Mesenchymal stem cell (in vitro differentiated cells and primary cell): ENCODE measurements around the gene ATP9A.

Source experiments
- DNase-seq: peaks from one replicate; pipeline ENCODE4 v3.0.0-alpha.2; 2013
- H2AFZ ChIP-seq: one replicate; pipeline ENCODE4 v1.6.1; 2013; ENCODE audit warnings: low read depth, mild to moderate bottlenecking, control low read depth, inconsistent platforms, low read length, moderate library complexity
- H2AK5ac ChIP-seq: 2 replicates; pipeline ENCODE4 v1.6.1; 2013; ENCODE audit warnings: low read length, moderate library complexity, mild to moderate bottlenecking, inconsistent platforms; ENCODE audit not compliant: severe bottlenecking
- H2BK120ac ChIP-seq: one replicate; pipeline ENCODE4 v1.6.1; 2013; ENCODE audit warnings: low read depth, mild to moderate bottlenecking, inconsistent platforms, low read length, moderate library complexity
- H2BK12ac ChIP-seq, 2 experiments: one replicate each; pipeline ENCODE4 v1.6.1; 2013; ENCODE audit warnings: inconsistent platforms in 2 of 2, low read length in 2 of 2, mild to moderate bottlenecking in 2 of 2, moderate library complexity in 2 of 2, control low read depth in 1 of 2
- H2BK15ac ChIP-seq: one replicate; pipeline ENCODE4 v1.6.1; 2013; ENCODE audit warnings: mild to moderate bottlenecking, low read depth, inconsistent platforms; ENCODE audit not compliant: poor library complexity, severe bottlenecking
- H2BK5ac ChIP-seq: 2 replicates; pipeline ENCODE4 v1.6.1; 2013; ENCODE audit warnings: low read depth, mild to moderate bottlenecking, low read length, control low read depth, inconsistent platforms; ENCODE audit not compliant: poor library complexity, severe bottlenecking
- H3K14ac ChIP-seq, 2 experiments: one replicate each; pipeline ENCODE4 v1.6.1; 2013; ENCODE audit warnings: inconsistent platforms in 2 of 2, low read length in 2 of 2, control low read depth in 1 of 2, mild to moderate bottlenecking in 1 of 2, moderate library complexity in 1 of 2
- H3K18ac ChIP-seq, 2 experiments: one replicate each; pipeline ENCODE4 v1.6.1; 2013; ENCODE audit warnings: inconsistent platforms in 2 of 2, low read length in 2 of 2, control low read depth in 1 of 2, low read depth in 1 of 2, mild to moderate bottlenecking in 1 of 2
- H3K23ac ChIP-seq, 2 experiments: one replicate each; pipeline ENCODE4 v1.6.1; 2013; ENCODE audit warnings: inconsistent platforms in 2 of 2, low read length in 2 of 2, mild to moderate bottlenecking in 2 of 2, moderate library complexity in 2 of 2, control low read depth in 1 of 2
- H3K27ac ChIP-seq: 2 replicates; pipeline ENCODE4 v1.5.1; 2013; ENCODE audit warnings: mild to moderate bottlenecking, moderate library complexity, low read length, control low read depth, inconsistent platforms; ENCODE audit not compliant: poor library complexity, severe bottlenecking
- H3K27me3 ChIP-seq, 2 experiments: 2 replicates each; pipeline versions ENCODE4 v1.6.1 to v1.7.0; 2013; ENCODE audit warnings: low read length in 2 of 2, mild to moderate bottlenecking in 2 of 2, moderate library complexity in 2 of 2, control low read depth in 1 of 2, inconsistent platforms in 1 of 2; ENCODE audit not compliant: control insufficient read depth in 1 of 2, insufficient read depth in 1 of 2
- H3K36me3 ChIP-seq, 2 experiments: 2 replicates each; pipeline versions ENCODE4 v1.6.1 to v1.7.0; 2013; ENCODE audit warnings: low read length in 2 of 2, control low read depth in 1 of 2, inconsistent platforms in 1 of 2, low read depth in 1 of 2, mild to moderate bottlenecking in 1 of 2; ENCODE audit not compliant: insufficient read depth in 2 of 2, control insufficient read depth in 1 of 2
- H3K4ac ChIP-seq, 2 experiments: one replicate each; pipeline ENCODE4 v1.6.1; 2013; ENCODE audit warnings: inconsistent platforms in 2 of 2, low read length in 2 of 2, mild to moderate bottlenecking in 2 of 2, moderate library complexity in 2 of 2, control low read depth in 1 of 2, low read depth in 1 of 2
- H3K4me1 ChIP-seq: 2 replicates; pipeline ENCODE4 v1.6.1; 2013; ENCODE audit warnings: low read depth, low read length, control low read depth; ENCODE audit not compliant: control insufficient read depth, insufficient read depth
- H3K4me2 ChIP-seq: 2 replicates; pipeline ENCODE4 v1.6.1; 2013; ENCODE audit warnings: low read length, mild to moderate bottlenecking, inconsistent platforms; ENCODE audit not compliant: poor library complexity, severe bottlenecking
- H3K4me3 ChIP-seq, 2 experiments: 2 replicates each; pipeline versions ENCODE4 v1.5.1 to v1.7.0; 2013; ENCODE audit warnings: low read length in 2 of 2, mild to moderate bottlenecking in 2 of 2, control low read depth in 1 of 2, low read depth in 1 of 2; ENCODE audit not compliant: insufficient read depth in 1 of 2
- H3K79me1 ChIP-seq: replicated peaks from 2 replicates; pipeline ENCODE4 v1.6.1; 2013; ENCODE audit warnings: mild to moderate bottlenecking, control low read depth, low read length, inconsistent platforms; ENCODE audit not compliant: poor library complexity, severe bottlenecking
- H3K9ac ChIP-seq: 2 replicates; pipeline ENCODE4 v1.7.0; 2013; ENCODE audit warnings: mild to moderate bottlenecking, low read length, moderate library complexity
- H3K9me3 ChIP-seq: 2 replicates; pipeline ENCODE4 v1.7.0; 2013; ENCODE audit warnings: mild to moderate bottlenecking, low read length; ENCODE audit not compliant: control insufficient read depth
- H4K8ac ChIP-seq: one replicate; pipeline ENCODE4 v1.6.1; 2013; ENCODE audit warnings: inconsistent platforms, mild to moderate bottlenecking, low read length, moderate library complexity
- H4K91ac ChIP-seq: one replicate; pipeline ENCODE4 v1.6.1; 2013; ENCODE audit warnings: mild to moderate bottlenecking, low read length, inconsistent platforms
- whole genome bisulfite sequencing: methylation state at CpG from one replicate; pipeline ENCODE4 v1.1.7; 2013; ENCODE audit warnings: mixed read lengths; 5-methylcytosine and 5-hydroxymethylcytosine counted together

The ATP9A gene

DNA sequence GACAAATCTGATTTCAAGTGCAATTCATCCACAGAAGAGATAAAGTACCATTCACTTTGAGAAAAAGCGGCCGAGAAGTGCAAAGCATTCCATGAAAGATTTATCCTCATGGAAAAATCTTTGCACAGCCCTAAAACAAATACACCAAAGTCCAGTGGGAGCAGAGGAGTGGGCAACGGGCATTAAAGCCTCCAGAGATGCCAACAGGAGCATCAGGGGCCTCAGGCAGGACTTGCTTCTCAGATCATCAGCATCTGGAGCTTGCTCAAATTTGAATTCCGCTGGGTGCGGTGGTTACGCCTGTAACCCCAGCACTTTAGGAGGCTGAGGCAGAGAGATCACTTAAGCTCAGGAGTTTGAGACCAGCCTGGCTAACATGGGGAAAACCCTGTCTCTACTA lies 115.0 kb downstream of the ATP9A start:
- Histone ChIP-seq H2BK120ac (no peak overlapping the region), H2BK5ac (no peak overlapping the region), H3K27ac (no peak overlapping the region)

DNA sequence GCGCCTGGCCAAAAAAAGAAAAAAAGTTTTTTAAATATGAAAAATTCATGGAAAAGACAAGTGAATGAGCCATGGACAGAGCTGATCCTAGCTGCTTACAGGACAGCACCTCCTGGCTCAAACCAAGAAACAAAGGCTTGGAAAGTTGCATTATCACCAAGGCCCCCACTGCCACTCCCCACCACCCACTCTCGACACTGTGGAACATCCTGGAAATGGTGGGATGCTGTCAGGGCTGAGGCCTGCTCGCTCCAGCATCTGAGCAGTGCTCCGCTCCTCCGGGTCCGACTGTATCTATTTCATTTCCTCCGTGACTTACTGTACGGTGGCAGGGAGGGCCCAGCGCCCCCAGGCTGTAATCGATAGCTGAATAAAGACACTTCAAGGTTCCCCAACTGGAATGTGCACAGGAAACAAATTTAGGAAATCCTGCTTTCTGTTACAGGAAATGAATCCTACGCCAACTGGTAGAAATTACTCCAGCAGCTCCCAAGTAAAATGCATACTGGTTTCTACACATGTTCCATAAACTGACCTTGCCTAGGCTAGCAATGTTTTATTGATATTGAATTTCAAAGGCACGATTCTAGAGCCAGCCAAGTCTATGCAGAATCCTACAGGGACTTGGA lies 116.2 kb downstream of the ATP9A start:
- H3K27ac ChIP-seq, result no peak overlapping the region
- no peak overlapping the region for H2BK5ac ChIP-seq

More for the DNA sequence above, 115.0 kb downstream of the ATP9A start:
- no peak overlapping the region for H4K91ac ChIP-seq
- H3K4me3 ChIP-seq, result no peak overlapping the region
- H3K36me3 ChIP-seq, result peaks cover 12 to 60% of the 10 kb centered on the region in 2 experiments
- H2AK5ac ChIP-seq, result no peak overlapping the region
- peaks cover 4% of the 10 kb centered on the region for H3K4me1 ChIP-seq
- no peaks in the 10 kb centered on the region for H3K27me3 ChIP-seq
- 96% methylated on average over 6 of the region's 6 CpGs for WGBS
- no peak overlapping the region for H3K4me2 ChIP-seq
- no peak overlapping the region for H2BK12ac ChIP-seq
- H3K9ac ChIP-seq, result no peak overlapping the region
- H3K14ac ChIP-seq, result no peak overlapping the region
- H2AFZ ChIP-seq, result no peak overlapping the region
- H3K79me1 ChIP-seq, result peaks cover 4% of the 10 kb centered on the region
- H3K9me3 ChIP-seq, result no peaks in the 10 kb centered on the region
- H3K23ac ChIP-seq, result no peak overlapping the region
- DNase-seq, result no peak
- H3K4ac ChIP-seq, result no peak overlapping the region
- no peak overlapping the region for H4K8ac ChIP-seq
- no peak overlapping the region for H2BK15ac ChIP-seq
- no peak overlapping the region for H3K18ac ChIP-seq

DNA sequence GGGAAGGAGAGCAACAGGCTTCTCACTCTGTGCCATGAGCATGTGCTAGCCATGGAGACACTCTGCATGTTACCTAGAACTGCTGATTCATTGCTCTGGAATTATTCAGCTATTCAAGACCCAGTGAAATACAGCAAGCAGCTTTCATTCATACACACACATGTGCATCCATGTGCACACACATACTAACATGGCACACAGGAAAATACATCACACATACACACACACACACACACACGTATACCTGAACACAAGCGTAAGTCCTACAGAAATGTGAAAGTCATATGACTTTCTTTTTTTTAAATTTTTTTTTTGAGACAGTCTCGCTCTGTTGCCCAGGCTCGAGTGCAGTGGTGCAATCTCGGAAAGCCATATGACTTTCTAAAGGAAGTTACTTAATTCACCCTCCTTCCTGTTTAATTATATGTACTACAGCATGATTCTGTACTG lies 117.5 kb downstream of the ATP9A start:
- Histone ChIP-seq H3K27ac (peak overlapping the region; percentile 71), H2AFZ (no peak overlapping the region), H3K4me3 (no peak overlapping the region), H3K14ac (no peak overlapping the region), H2BK120ac (peak overlapping the region; percentile 64), H3K9me3 (no peaks in the 10 kb centered on the region), H2BK5ac (no peak overlapping the region), H4K8ac (peak overlapping the region; percentile 71), H3K18ac (peak overlapping the region; percentile 59 to 61), H3K4me2 (peak overlapping the region; percentile 29), H2BK12ac (peak overlapping the region; percentile 56 to 75), H3K4ac (peak overlapping the region; percentile 32 to 38), H3K9ac (no peak overlapping the region), H3K23ac (no peak overlapping the region), H2BK15ac (peak overlapping the region; percentile 38), H3K79me1 (peaks cover 5% of the 10 kb centered on the region), H3K27me3 (no peaks in the 10 kb centered on the region), H4K91ac (no peak overlapping the region), H3K36me3 (peaks cover 0 to 50% of the 10 kb centered on the region in 2 experiments), H3K4me1 (peaks cover 2% of the 10 kb centered on the region), H2AK5ac (no peak overlapping the region)
- whole genome bisulfite sequencing, result 43% methylated on average over 5 of the region's 5 CpGs
- DNase-seq, result peak; percentile 83

More for the DNA sequence above, 116.2 kb downstream of the ATP9A start:
- Histone ChIP-seq H3K36me3 (peaks cover 4 to 57% of the 10 kb centered on the region in 2 experiments), H2AK5ac (peak overlapping the region; percentile 57), H2BK12ac (peak overlapping the region in 1 of 2 experiments; percentile 17), H3K14ac (no peak overlapping the region), H4K8ac (peak overlapping the region; percentile 78), H3K4me2 (no peak overlapping the region), H3K4me1 (peaks cover 4% of the 10 kb centered on the region), H3K18ac (peak overlapping the region in 1 of 2 experiments; percentile 52), H3K23ac (no peak overlapping the region), H2BK15ac (no peak overlapping the region), H3K9ac (no peak overlapping the region), H3K27me3 (no peaks in the 10 kb centered on the region), H3K4ac (peak overlapping the region in 1 of 2 experiments; percentile 4), H2AFZ (no peak overlapping the region), H3K79me1 (peaks cover 4% of the 10 kb centered on the region), H3K4me3 (no peak overlapping the region), H4K91ac (no peak overlapping the region), H3K9me3 (no peaks in the 10 kb centered on the region), H2BK120ac (no peak overlapping the region)
- DNase-seq, result no peak
- WGBS, result 92% methylated on average over 11 of the region's 12 CpGs

DNA sequence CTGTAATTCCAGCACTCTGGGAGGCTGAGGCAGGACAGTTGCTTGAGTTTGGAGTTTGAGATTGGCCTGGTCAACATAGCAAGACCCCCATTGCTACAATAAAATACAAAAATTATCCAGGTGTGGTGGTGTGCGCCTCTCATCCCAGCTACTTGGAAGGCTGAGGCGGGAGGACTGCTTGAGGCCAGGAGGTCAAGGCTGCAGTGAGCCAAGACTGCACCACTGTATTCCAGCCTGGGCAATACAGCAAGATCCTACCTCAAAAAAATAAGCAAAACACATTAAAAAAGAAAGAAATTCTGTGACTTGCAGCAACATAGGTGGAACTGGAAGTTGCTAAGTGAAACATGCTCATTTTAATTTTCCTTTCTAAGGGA lies 119.6 kb downstream of the ATP9A start:
- Histone ChIP-seq H2BK5ac (no peak overlapping the region), H3K79me1 (peaks cover 3% of the 10 kb centered on the region), H4K91ac (no peak overlapping the region), H3K14ac (no peak overlapping the region), H2BK120ac (no peak overlapping the region), H3K36me3 (peaks cover 0 to 38% of the 10 kb centered on the region in 2 experiments), H3K4ac (no peak overlapping the region), H3K4me1 (peaks cover 2% of the 10 kb centered on the region), H3K4me3 (no peak overlapping the region), H2AFZ (no peak overlapping the region), H3K27ac (no peak overlapping the region), H3K9ac (no peak overlapping the region), H2BK12ac (no peak overlapping the region), H3K9me3 (no peaks in the 10 kb centered on the region), H3K23ac (no peak overlapping the region), H4K8ac (no peak overlapping the region), H3K18ac (no peak overlapping the region), H3K27me3 (no peaks in the 10 kb centered on the region), H2BK15ac (no peak overlapping the region), H2AK5ac (no peak overlapping the region), H3K4me2 (no peak overlapping the region)
- DNase-seq, result no peak
- 93% methylated on average over 2 of the region's 2 CpGs for WGBS
